Calu3 (cell line): ENCODE measurements around the gene OPRM1. TPM values are rescaled to one million over a fixed set of nuclear protein-coding genes. Genes with fewer than 3 reads are reported as not detected.
"Not testable (repeated sequence)": the region's sequence is repeated elsewhere in the genome, so short reads cannot be mapped to it uniquely, and the experiment has no call there.

Source experiments
- BruUV-seq: library from RNA; stranded (reverse); fragments of 400-500 nt; replicated peaks from 2 replicates; lab custom pipeline; 2021; lab: Mats Ljungman, UMichigan
- CTCF ChIA-PET: fragments of 300-600 bp; sonication (Branson Sonifier 250); formaldehyde crosslinking; loops from one replicate; lab custom pipeline; 2022; ENCODE audit warnings: antibody characterized with exemption; lab: Charles Lee
- DNase-seq: peaks from one replicate; pipeline ENCODE4 v3.0.0; 2022
- H3K27ac Mint-ChIP-seq: one replicate; pipeline ENCODE4 v1.8.0; 2022; ENCODE audit warnings: mixed read lengths; ENCODE audit not compliant: unreplicated experiment
- H3K27me3 Mint-ChIP-seq: one replicate; pipeline ENCODE4 v1.8.0; 2022; ENCODE audit warnings: mixed read lengths; ENCODE audit not compliant: unreplicated experiment
- H3K36me3 Mint-ChIP-seq: one replicate; pipeline ENCODE4 v1.8.0; 2022; ENCODE audit warnings: mild to moderate bottlenecking, moderate library complexity, mixed read lengths; ENCODE audit not compliant: insufficient read depth, unreplicated experiment
- H3K4me1 Mint-ChIP-seq: one replicate; pipeline ENCODE4 v1.8.0; 2022; ENCODE audit warnings: mild to moderate bottlenecking, low read depth, mixed read lengths; ENCODE audit not compliant: unreplicated experiment
- H3K4me3 Mint-ChIP-seq: one replicate; pipeline ENCODE4 v1.8.0; 2022; ENCODE audit warnings: mild to moderate bottlenecking, low read depth, moderate library complexity, mixed read lengths; ENCODE audit not compliant: unreplicated experiment
- H3K9me3 Mint-ChIP-seq: one replicate; pipeline ENCODE4 v1.8.0; 2022; ENCODE audit warnings: low read depth, mixed read lengths; ENCODE audit not compliant: unreplicated experiment
- intact Hi-C: fragments of 100-400 bp; cut with micrococcal nuclease; formaldehyde crosslinking; loops from one replicate; pipeline ENCODE4 v1.10.0; 2022; ENCODE audit not compliant: unreplicated experiment
- total RNA-seq: library from RNA; stranded (reverse); gene quantifications from 2 replicates; pipeline ENCODE4 v1.2.3, GENCODE V29; 2022
- TF ChIP-seq, protein P1 (sequence below): fragments of 200-600 bp; IDR thresholded peaks from one replicate; pipeline ENCODE4 v1.8.0; 2022; ENCODE audit warnings: antibody characterized with exemption; ENCODE audit not compliant: unreplicated experiment

OPRM1 gene
- total RNA-seq, 1 experiment from 2014 or later: not detected

DNA sequence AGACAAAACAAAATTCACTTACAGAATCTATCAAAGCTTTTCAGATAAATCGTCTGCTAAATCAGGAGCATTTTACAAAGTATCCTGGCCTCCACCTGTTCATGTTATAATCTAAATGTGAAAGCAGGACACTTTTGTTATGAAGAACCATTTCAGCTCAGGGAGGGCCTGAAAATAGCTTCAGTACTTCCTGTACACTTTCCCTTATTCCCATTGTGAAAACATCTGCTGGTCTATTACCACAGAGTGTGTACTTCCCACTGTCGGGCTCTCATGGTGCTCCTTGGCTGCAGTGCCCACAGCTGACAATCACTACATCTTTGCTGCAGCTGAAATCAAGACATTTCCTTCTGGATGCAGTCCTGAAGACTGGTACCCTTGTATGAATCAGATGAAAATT lies 128.1 kb downstream of the OPRM1 start:
- TF ChIP-seq, protein P1, sequence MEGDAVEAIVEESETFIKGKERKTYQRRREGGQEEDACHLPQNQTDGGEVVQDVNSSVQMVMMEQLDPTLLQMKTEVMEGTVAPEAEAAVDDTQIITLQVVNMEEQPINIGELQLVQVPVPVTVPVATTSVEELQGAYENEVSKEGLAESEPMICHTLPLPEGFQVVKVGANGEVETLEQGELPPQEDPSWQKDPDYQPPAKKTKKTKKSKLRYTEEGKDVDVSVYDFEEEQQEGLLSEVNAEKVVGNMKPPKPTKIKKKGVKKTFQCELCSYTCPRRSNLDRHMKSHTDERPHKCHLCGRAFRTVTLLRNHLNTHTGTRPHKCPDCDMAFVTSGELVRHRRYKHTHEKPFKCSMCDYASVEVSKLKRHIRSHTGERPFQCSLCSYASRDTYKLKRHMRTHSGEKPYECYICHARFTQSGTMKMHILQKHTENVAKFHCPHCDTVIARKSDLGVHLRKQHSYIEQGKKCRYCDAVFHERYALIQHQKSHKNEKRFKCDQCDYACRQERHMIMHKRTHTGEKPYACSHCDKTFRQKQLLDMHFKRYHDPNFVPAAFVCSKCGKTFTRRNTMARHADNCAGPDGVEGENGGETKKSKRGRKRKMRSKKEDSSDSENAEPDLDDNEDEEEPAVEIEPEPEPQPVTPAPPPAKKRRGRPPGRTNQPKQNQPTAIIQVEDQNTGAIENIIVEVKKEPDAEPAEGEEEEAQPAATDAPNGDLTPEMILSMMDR: no peak
- Mint-ChIP-seq H3K4me1 (no peaks in the 10 kb centered on the region), H3K36me3 (no peaks in the 10 kb centered on the region), H3K27me3 (no peaks in the 10 kb centered on the region), H3K27ac (no peak overlapping the region), H3K4me3 (no peak overlapping the region), H3K9me3 (no peaks in the 10 kb centered on the region)
- CTCF ChIA-PET: no interaction called here
- intact Hi-C loops: no loop called here
- no peak for DNase-seq
- BruUV-seq: no TSS peak

DNA sequence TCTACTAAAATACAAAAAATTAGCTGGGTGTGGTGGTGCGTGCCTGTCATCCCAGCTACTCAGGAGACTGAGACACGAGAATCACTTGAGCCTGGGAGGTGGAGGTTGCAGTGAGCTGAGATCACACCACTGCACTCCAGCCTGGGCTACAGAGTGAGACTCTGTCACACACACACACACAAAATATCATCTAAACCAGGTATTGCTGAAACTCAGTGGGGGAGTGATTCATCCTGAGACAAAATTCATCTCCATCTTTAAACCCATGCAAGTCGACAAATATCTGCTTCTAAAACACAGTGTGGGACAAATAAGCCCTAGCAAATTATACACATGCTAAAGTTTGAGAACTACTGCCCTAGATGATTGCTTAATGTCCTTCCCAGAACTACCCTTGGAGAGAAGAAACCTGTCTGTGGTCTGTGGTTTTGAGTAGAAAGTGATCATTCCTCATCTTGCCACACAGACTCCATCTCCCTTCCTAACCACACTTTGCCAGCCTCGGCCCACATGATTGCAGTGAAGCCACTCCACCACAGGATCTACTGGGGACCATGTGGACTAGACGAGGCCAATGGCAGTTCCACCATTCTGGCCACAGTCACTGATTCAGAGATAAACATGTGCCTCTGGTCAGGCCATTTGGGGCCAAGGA lies 130.3 kb downstream of the OPRM1 start:
- no TSS peak for BruUV-seq
- H3K27ac Mint-ChIP-seq: no peak overlapping the region
- no peak overlapping the region for H3K4me3 Mint-ChIP-seq
- TF ChIP-seq, protein P1: no peak
- intact Hi-C loops: no loop called here
- H3K27me3 Mint-ChIP-seq: peaks cover 17% of the 10 kb centered on the region
- no peaks in the 10 kb centered on the region for H3K4me1 Mint-ChIP-seq
- peaks cover 3% of the 10 kb centered on the region for H3K9me3 Mint-ChIP-seq
- CTCF ChIA-PET: interaction anchor here (0.9 kb wide), 1 partner anchor 11 kb away, joined by 4 read pairs; no protein-coding TSS in a partner anchor
- DNase-seq: no peak
- no peaks in the 10 kb centered on the region for H3K36me3 Mint-ChIP-seq

DNA sequence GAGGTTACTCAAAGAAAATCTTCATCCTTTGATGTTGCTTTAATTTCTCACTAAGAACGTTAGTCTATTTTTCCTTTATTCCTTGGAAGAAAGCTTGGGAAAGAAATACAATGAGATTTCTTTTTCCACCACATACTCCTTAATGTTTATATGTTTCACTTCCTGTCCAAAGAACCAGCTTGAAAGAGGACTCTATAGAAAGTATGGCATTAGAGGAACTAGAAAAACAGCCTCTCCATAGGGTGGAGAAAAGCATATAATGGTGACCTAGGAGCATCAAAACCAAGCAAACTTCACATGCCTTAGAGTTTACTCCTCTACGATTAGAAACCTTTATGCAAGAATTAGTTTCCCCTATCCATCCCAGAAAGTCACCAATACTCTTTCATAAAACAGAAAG lies 131.1 kb downstream of the OPRM1 start:
- no peak overlapping the region for H3K27ac Mint-ChIP-seq
- no TSS peak for BruUV-seq
- H3K27me3 Mint-ChIP-seq: peaks cover 25% of the 10 kb centered on the region
- TF ChIP-seq, protein P1: no peak
- no peaks in the 10 kb centered on the region for H3K4me1 Mint-ChIP-seq
- no peaks in the 10 kb centered on the region for H3K36me3 Mint-ChIP-seq
- no peak overlapping the region for H3K4me3 Mint-ChIP-seq
- DNase-seq: no peak
- CTCF ChIA-PET: interaction anchor here (0.9 kb wide), 1 partner anchor 11 kb away, joined by 4 read pairs; no protein-coding TSS in a partner anchor
- H3K9me3 Mint-ChIP-seq: peaks cover 5% of the 10 kb centered on the region
- intact Hi-C loops: no loop called here

DNA sequence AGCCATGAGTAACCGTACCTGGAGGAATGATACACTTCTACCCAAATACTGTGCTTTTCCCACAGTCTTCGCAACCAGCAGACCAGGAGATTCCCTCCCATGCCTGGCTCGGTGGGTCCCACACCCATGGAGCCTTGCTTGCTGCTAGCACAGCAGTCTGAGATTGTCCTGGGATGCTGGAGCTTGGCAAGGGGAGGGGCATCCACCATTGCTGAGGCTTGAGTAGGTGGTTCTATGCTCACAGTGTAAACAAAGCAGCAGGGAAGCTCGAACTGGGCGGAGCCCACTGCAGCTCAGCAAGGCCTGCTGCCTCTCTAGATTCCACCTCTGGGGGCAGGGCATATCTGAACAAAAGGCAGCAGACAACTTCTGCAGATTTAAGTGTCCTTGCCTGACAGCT lies 133.4 kb downstream of the OPRM1 start:
- H3K9me3 Mint-ChIP-seq, H3K27ac Mint-ChIP-seq, H3K36me3 Mint-ChIP-seq, intact Hi-C loops, DNase-seq, BruUV-seq, H3K4me1 Mint-ChIP-seq, CTCF ChIA-PET, H3K4me3 Mint-ChIP-seq: not testable (repeated sequence)
- peaks cover 36% of the 10 kb centered on the region for H3K27me3 Mint-ChIP-seq

DNA sequence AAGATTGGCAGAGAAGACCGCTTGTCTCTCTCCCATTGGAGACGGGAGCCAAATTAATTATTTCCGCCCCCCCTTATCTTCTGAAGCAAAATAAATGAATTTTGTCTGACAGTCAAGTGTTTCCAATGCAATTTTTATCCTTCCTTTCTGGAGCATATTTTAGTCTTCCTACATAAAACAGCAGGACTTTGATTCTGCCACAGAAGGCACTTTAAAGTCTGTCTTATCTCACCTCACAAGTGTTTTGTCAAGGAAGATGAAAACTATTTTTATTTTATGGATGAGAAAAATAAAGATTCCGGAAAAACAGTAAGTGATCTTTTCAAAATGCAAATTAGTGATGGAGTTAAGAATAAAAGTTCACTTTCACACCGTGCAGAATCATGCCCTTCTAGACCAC lies 140.4 kb downstream of the OPRM1 start:
- Mint-ChIP-seq H3K4me3 (no peak overlapping the region), H3K4me1 (no peaks in the 10 kb centered on the region), H3K9me3 (peaks cover 5% of the 10 kb centered on the region), H3K36me3 (no peaks in the 10 kb centered on the region), H3K27me3 (peaks cover 17% of the 10 kb centered on the region), H3K27ac (no peak overlapping the region)
- CTCF ChIA-PET: no interaction called here
- DNase-seq: no peak
- no TSS peak for BruUV-seq
- intact Hi-C loops: no loop called here
- TF ChIP-seq, protein P1: no peak
